GM21529 (cell line): ENCODE data around the gene SEC14L5.
"Not testable (repeated sequence)": the region's sequence is repeated elsewhere in the genome, so short reads cannot be mapped to it uniquely, and the experiment has no call there.

Experiments used
- ATAC-seq: cut with Tn5 transposase; IDR thresholded peaks from one replicate; pipeline ENCODE4 v1.9.1; 2021; ENCODE audit not compliant: unreplicated experiment

SEC14L5 gene

GRCh38 chr16:4929619-4930018, 28.5 kb upstream of the SEC14L5 start:
- ATAC-seq = not testable (repeated sequence)

GRCh38 chr16:4931381-4931780, 26.7 kb upstream of the SEC14L5 start:
- no peak for ATAC-seq

- ATAC-seq = no peak
Measured at GRCh38 chr16:4933433-4933832, 24.7 kb upstream of the SEC14L5 start.

- ATAC-seq = no peak
Measured at GRCh38 chr16:4933871-4934395, 24.2 kb upstream of the SEC14L5 start.

- no peak for ATAC-seq
Measured at GRCh38 chr16:4934591-4934990, 23.5 kb upstream of the SEC14L5 start.

GRCh38 chr16:4935241-4935855, 22.8 kb upstream of the SEC14L5 start:
- ATAC-seq = no peak

- no peak for ATAC-seq
Measured at GRCh38 chr16:4936181-4936990, 21.7 kb upstream of the SEC14L5 start.

- ATAC-seq = no peak
Measured at GRCh38 chr16:4936991-4937781, 20.9 kb upstream of the SEC14L5 start, which contains the start of gene PPL. Gene PPL, minus strand, starts transcription at chr16:4937148. Its CDS starts 103 bp downstream, at chr16:4937045.

- no peak for ATAC-seq
Measured at GRCh38 chr16:4937782-4938682, 20.1 kb upstream of the SEC14L5 start.

GRCh38 chr16:4938683-4939030, 19.5 kb upstream of the SEC14L5 start:
- ATAC-seq = no peak

- no peak for ATAC-seq
Measured at GRCh38 chr16:4940719-4941118, 17.4 kb upstream of the SEC14L5 start.

- no peak for ATAC-seq
Measured at GRCh38 chr16:4942481-4942880, 15.6 kb upstream of the SEC14L5 start.

GRCh38 chr16:4944333-4945281, 13.5 kb upstream of the SEC14L5 start:
- no peak for ATAC-seq

- ATAC-seq = no peak
Measured at GRCh38 chr16:4945560-4946502, 12.3 kb upstream of the SEC14L5 start.

- no peak for ATAC-seq
Measured at GRCh38 chr16:4946917-4947316, 11.2 kb upstream of the SEC14L5 start.

GRCh38 chr16:4947722-4948503, 10.2 kb upstream of the SEC14L5 start:
- no peak for ATAC-seq
